SU-DHL-6 (cell line): ENCODE results near the gene COIL.
"Not testable (repeated sequence)": the region's sequence is repeated elsewhere in the genome, so short reads cannot be mapped to it uniquely, and the experiment has no call there.

Experiments
- H2AFZ ChIP-seq: fragments of 200-600 bp; sonication (generic); 2 replicates; pipeline ENCODE4 v1.6.1; 2014; ENCODE audit warnings: low read depth, mild to moderate bottlenecking, moderate library complexity, mixed read lengths, antibody characterized with exemption, low read length; ENCODE audit not compliant: severe bottlenecking
- H3F3A ChIP-seq: fragments of 200-600 bp; shearing (Covaris generic); 2 replicates; pipeline ENCODE4 v1.6.0; 2016; ENCODE audit warnings: antibody characterized with exemption, mild to moderate bottlenecking; ENCODE audit not compliant: insufficient read depth
- H3K27ac ChIP-seq: fragments of 200-600 bp; sonication (generic); 2 replicates; pipeline ENCODE4 v1.5.1; 2016; ENCODE audit warnings: low read depth, mild to moderate bottlenecking, low read length, moderate library complexity, mixed read lengths
- H3K27me3 ChIP-seq: fragments of 200-600 bp; sonication (generic), shearing (Covaris generic); 2 replicates; pipeline ENCODE4 v1.6.0; 2014; ENCODE audit warnings: mild to moderate bottlenecking, low read length
- H3K36me3 ChIP-seq: fragments of 200-600 bp; sonication (generic); 2 replicates; pipeline ENCODE4 v1.6.1; 2014; ENCODE audit warnings: mild to moderate bottlenecking, low read length, mixed read lengths
- H3K4me2 ChIP-seq: fragments of 300-600, 200-600 bp; shearing (Covaris generic), sonication (generic); 2 replicates; pipeline ENCODE4 v1.6.0; 2014; ENCODE audit warnings: low read length, low read depth, mild to moderate bottlenecking; ENCODE audit not compliant: poor library complexity, severe bottlenecking
- H3K4me3 ChIP-seq: fragments of 200-600 bp; sonication (generic); 2 replicates; pipeline ENCODE4 v1.5.1; 2014; ENCODE audit warnings: antibody characterized with exemption, low read length, mild to moderate bottlenecking, mixed read lengths; ENCODE audit not compliant: insufficient read depth, poor library complexity, severe bottlenecking
- H3K79me2 ChIP-seq: fragments of 200-600 bp; sonication (generic); 2 replicates; pipeline ENCODE4 v1.6.1; 2014; ENCODE audit warnings: mild to moderate bottlenecking, low read length, moderate library complexity; ENCODE audit not compliant: insufficient read depth
- H3K9ac ChIP-seq: fragments of 200-600 bp; sonication (generic); 2 replicates; pipeline ENCODE4 v1.7.0; 2014; ENCODE audit warnings: mild to moderate bottlenecking, low read length
- H3K9me2 ChIP-seq: fragments of 200-600 bp; sonication (generic); replicated peaks from 2 replicates; pipeline ENCODE4 v1.6.1; 2014; ENCODE audit warnings: low read length; ENCODE audit not compliant: insufficient read depth
- H3K9me3 ChIP-seq: fragments of 200-600 bp; sonication (generic); 2 replicates; pipeline ENCODE4 v1.6.1; 2014; ENCODE audit warnings: low read length, mixed read lengths; ENCODE audit not compliant: insufficient read depth
- H4K20me1 ChIP-seq: fragments of 200-600 bp; sonication (generic); 2 replicates; pipeline ENCODE4 v1.6.1; 2014; ENCODE audit warnings: low read depth, mild to moderate bottlenecking, antibody characterized with exemption, low read length, moderate library complexity, mixed read lengths
- EZH2phosphoT487 ChIP-seq: fragments of 200-600 bp; sonication (generic), shearing (Covaris generic); conservative IDR thresholded peaks from 2 replicates; pipeline ENCODE4 v1.6.1; 2018; ENCODE audit warnings: mild to moderate bottlenecking, antibody characterized with exemption, low read length, moderate library complexity, mixed read lengths
- TF ChIP-seq, protein P1 (sequence below): fragments of 200-600 bp; sonication (generic); IDR thresholded peaks from one replicate; pipeline ENCODE4 v1.5.1; 2017; ENCODE audit warnings: antibody characterized with exemption, mild to moderate bottlenecking, low read length, moderate library complexity; ENCODE audit not compliant: insufficient read depth, poor library complexity, severe bottlenecking

COIL gene

DNA sequence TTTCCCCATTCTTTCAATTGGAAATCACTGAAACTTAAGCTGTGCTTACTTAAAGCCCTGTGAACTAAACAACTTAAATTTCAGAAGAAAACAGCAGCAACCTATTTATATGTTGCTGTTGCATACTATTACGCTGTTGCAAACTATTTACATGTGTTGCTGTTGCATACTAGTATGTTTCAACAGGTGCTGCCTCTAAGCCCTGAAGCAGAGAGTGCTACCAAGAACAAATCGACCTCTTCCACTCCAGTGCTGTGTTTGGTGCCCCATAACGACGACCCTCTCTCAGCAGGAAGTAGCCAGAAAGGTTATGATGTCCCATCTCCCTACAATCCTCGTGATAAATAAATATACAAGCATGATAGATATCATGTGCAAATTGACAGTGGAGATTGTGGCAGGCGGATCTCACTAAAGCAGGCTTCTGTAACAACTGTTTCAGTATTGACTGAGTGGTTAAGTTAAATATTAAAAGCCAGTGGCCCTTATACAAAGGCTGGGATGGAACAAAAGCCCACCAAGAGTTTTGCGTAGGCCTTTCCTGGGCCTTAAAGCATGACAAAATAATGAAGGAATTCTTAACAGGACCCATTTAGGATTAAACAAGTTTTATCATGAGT, 11.4 kb upstream of the COIL start:
- Histone ChIP-seq H3K27ac (no peak overlapping the region), H3K27me3 (no peaks in the 10 kb centered on the region), H3K9me3 (peaks cover 8% of the 10 kb centered on the region; the same call in 1 of the 2 replicates), H3K9me2 (no peaks in the 10 kb centered on the region), H3K79me2 (no peaks in the 10 kb centered on the region), H2AFZ (no peak overlapping the region), H3K4me3 (no peak overlapping the region), H3K9ac (no peak overlapping the region), H4K20me1 (no peaks in the 10 kb centered on the region), H3K4me2 (no peak overlapping the region), H3K36me3 (no peaks in the 10 kb centered on the region), H3F3A (no peaks in the 10 kb centered on the region)
- TF ChIP-seq, protein P1, sequence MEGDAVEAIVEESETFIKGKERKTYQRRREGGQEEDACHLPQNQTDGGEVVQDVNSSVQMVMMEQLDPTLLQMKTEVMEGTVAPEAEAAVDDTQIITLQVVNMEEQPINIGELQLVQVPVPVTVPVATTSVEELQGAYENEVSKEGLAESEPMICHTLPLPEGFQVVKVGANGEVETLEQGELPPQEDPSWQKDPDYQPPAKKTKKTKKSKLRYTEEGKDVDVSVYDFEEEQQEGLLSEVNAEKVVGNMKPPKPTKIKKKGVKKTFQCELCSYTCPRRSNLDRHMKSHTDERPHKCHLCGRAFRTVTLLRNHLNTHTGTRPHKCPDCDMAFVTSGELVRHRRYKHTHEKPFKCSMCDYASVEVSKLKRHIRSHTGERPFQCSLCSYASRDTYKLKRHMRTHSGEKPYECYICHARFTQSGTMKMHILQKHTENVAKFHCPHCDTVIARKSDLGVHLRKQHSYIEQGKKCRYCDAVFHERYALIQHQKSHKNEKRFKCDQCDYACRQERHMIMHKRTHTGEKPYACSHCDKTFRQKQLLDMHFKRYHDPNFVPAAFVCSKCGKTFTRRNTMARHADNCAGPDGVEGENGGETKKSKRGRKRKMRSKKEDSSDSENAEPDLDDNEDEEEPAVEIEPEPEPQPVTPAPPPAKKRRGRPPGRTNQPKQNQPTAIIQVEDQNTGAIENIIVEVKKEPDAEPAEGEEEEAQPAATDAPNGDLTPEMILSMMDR = no peak
- TF ChIP-seq EZH2phosphoT487 = no peak

DNA sequence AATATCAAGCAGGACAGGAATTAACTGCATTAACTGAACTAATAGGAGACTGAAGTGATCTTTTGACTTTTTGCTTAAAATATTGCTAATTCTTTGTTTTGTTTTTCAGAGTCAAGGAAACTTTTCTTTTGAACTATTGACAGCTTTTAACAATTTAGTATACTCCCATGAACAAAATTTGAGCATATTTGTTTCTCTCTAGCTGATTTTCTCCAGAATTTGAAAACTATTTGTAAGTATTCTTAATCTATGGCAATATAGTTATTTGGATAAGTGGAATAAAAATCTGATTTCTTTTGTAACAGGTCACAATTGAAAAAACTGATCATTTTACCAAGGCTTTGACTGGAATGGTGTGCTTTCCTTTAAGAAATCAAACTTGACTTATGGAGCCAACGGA, 10.1 kb upstream of the COIL start:
- no peaks in the 10 kb centered on the region for H3K27me3 ChIP-seq
- H3K9ac ChIP-seq = no peak overlapping the region
- no peak for TF ChIP-seq EZH2phosphoT487
- TF ChIP-seq, protein P1 = no peak
- no peaks in the 10 kb centered on the region for H3K79me2 ChIP-seq
- H3K27ac ChIP-seq = no peak overlapping the region
- no peaks in the 10 kb centered on the region for H3K36me3 ChIP-seq
- H2AFZ ChIP-seq = no peak overlapping the region
- H3K9me3 ChIP-seq = peaks cover 8% of the 10 kb centered on the region; the same call in 1 of the 2 replicates
- H4K20me1 ChIP-seq = no peaks in the 10 kb centered on the region
- H3K4me2 ChIP-seq = no peak overlapping the region
- H3F3A ChIP-seq = no peaks in the 10 kb centered on the region
- no peak overlapping the region for H3K4me3 ChIP-seq
- no peaks in the 10 kb centered on the region for H3K9me2 ChIP-seq

DNA sequence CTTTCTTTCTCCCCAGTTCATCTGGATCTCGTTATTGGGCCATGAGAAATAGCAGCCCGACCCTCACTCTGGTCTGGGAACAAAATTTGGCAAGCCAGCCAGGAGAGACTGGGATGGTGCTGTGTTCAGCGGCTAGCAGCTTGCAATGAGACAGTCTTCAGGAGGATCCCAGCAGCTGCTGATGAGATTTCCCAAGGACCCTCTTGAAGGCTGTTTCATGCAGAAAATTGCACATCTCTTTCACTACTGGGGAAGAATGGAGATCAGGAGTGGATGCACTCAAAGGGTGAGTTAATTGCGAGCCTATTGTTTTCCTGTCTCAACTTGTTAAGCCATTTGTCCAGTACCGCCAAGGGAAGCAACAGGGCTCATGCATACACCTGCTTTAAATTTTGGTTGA, 5.5 kb upstream of the COIL start:
- no peak overlapping the region for H3K4me2 ChIP-seq
- H3K9me2 ChIP-seq = no peaks in the 10 kb centered on the region
- H3K27ac ChIP-seq = no peak overlapping the region
- no peak overlapping the region for H3K9ac ChIP-seq
- no peaks in the 10 kb centered on the region for H3F3A ChIP-seq
- TF ChIP-seq, protein P1 = no peak
- TF ChIP-seq EZH2phosphoT487 = no peak
- H3K36me3 ChIP-seq = no peaks in the 10 kb centered on the region
- no peaks in the 10 kb centered on the region for H4K20me1 ChIP-seq
- H3K9me3 ChIP-seq = peaks cover 8% of the 10 kb centered on the region; the same call in 1 of the 2 replicates
- H3K27me3 ChIP-seq = no peaks in the 10 kb centered on the region
- H2AFZ ChIP-seq = no peak overlapping the region
- H3K79me2 ChIP-seq = no peaks in the 10 kb centered on the region
- H3K4me3 ChIP-seq = no peak overlapping the region

DNA sequence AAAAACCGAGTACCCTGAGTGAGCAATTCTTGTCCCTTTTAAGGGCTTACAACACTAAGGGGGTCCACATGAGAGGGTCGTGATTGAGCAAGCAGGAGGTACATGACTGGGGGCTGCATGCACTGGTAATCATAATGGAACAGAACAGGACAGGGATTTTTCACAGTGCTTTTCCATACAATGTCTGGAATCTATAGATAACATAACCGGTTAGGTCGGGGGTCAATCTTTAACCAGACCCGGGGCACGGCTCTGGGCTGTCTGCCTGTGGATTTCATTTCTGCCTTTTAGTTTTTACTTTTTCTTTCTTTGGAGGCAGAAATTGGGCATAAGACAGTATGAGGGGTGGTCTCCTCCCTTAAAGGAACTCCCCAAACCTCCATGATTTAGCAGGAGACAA, 4.8 kb upstream of the COIL start:
- H3K36me3 ChIP-seq, H3K27ac ChIP-seq, H3K27me3 ChIP-seq, H3K9me3 ChIP-seq, H3K4me2 ChIP-seq, H3K4me3 ChIP-seq, H3K9ac ChIP-seq, H4K20me1 ChIP-seq, H3K9me2 ChIP-seq, H3K79me2 ChIP-seq, H2AFZ ChIP-seq, H3F3A ChIP-seq: not testable (repeated sequence)

DNA sequence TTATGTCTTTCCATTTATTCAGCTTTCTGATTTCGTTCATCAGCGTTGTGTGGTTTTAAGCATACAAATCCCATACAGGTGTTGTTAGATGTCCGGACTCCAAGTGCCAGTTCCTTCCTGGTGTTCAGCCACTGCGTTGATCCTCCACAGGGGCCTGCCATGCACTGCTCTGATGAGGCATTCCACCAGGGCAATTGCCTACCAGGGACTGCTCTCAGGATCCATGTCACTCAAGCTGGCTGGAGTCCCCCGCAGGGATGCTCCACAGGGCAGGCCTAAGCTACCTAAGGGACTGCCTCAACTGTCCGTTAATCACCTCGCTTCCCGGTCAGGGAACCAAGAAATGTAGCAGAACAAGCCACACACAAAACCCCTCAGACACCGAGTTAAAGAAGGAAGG, 4.4 kb upstream of the COIL start:
- not testable (repeated sequence) for H2AFZ ChIP-seq, H3F3A ChIP-seq, H3K36me3 ChIP-seq, H3K27me3 ChIP-seq, H3K79me2 ChIP-seq, H4K20me1 ChIP-seq, H3K9me2 ChIP-seq, H3K4me3 ChIP-seq, H3K9me3 ChIP-seq, H3K4me2 ChIP-seq, H3K27ac ChIP-seq, H3K9ac ChIP-seq
